GM19452 (cell line): Measurements from ENCODE around the gene SNAI3.

Experiments used
- ATAC-seq: cut with Tn5 transposase; IDR thresholded peaks from one replicate; pipeline ENCODE4 v1.9.1; 2021; ENCODE audit not compliant: unreplicated experiment

Gene SNAI3

DNA sequence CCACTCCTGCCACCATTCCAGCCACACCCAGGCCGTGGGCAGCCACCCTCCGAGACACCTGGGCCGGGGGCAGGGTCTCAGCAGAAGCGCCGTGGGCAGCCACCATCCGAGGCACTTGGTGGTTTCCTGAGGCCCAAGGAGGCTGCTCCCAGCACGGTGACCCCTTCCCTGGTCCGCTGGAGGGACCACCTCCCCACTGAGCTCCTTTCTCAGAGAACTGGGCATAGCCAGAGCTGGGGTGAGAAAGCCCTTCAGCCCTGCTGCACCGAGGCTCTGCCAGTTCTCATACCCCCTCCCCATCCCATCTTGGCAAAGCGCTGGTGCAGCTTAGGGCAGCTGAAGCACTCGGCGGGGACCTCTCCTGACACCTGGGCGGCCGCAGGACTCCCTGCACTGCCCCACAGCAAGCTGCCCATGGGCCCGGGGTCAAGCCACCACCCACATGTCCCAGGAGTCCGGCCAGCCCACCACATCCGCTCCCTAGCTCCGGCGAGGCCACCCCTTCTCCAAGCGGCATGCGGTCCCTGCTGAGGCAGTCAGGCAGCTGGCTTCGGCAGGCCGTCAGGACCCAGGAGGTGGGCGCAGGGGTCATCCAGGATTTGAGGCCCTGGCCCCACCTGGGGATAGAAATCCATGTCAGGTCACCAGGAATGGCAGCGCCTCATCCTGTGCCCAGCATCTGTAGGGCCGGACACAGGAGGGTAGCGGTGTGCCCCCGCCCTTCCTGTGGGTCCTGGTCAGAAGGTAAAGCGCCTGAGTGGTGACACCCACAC, 34.1 kb downstream of the SNAI3 start:
- no peak for ATAC-seq

DNA sequence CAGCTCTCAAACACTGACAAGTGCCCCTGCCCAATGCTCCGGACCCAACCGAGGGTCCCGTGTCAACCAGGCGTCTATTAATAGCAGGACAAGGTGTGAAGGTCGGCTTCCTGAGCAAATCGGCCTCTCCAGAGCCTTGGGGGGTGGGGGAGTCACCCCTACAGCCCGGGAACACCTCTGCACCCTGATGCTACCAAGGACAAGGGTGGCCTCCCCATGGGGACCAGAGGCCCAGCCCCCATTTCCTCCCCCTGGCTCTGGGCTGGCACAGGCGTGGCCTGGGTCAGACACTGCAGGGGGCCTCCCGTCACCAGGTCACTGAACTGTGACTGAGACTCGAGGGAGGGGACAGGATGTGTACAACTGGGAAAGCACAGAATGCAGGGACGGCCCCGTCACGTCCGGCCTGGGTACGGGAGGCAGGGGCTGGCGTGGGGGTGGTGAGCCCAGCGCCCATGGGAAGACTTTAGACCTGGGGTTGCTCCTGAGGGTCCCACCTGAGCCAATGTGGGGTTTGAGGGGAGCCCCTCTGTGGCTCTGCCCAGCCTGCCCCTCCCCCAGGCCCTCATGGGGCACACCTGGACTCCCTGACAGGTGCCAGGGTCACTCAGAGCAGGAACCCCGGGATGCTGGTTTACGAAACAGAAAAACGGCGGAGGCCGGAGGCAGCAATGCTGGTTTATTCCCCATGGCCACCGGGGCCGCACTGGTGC, 34.9 kb downstream of the SNAI3 start:
- peak; percentile 72 for ATAC-seq

DNA sequence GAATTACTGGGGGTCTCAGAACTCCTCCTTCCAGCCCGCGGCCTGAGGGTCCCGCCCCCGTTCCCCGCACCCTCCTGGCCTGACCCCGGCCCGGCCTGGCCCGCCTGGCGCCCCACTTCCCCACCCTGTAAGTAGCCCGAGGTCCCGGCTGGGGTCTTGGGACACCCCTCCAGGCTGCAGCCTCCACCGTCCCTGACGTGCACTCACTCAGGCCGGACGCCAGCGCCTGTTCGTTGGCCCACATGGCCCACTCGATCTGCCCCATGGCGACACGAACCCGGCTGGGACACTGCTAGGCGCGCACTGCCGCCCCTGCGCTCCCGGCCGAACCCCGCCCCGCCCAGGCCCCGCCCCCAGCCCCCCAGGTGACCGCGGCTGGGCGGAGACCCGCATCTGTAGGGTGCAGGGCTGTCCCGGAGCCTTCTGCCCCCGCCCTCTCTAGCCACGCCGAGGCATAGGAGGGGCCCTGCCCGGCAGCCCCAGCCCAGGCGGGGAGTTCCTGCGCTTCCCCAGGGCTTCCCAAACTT, 35.5 kb downstream of the SNAI3 start, which contains the start of gene CYBA:
CYBA (minus strand) TSS at position 305 of the 527 bp plus-strand sequence; CDS start at position 265, 40 bp downstream.
- peak; percentile 70 for ATAC-seq

DNA sequence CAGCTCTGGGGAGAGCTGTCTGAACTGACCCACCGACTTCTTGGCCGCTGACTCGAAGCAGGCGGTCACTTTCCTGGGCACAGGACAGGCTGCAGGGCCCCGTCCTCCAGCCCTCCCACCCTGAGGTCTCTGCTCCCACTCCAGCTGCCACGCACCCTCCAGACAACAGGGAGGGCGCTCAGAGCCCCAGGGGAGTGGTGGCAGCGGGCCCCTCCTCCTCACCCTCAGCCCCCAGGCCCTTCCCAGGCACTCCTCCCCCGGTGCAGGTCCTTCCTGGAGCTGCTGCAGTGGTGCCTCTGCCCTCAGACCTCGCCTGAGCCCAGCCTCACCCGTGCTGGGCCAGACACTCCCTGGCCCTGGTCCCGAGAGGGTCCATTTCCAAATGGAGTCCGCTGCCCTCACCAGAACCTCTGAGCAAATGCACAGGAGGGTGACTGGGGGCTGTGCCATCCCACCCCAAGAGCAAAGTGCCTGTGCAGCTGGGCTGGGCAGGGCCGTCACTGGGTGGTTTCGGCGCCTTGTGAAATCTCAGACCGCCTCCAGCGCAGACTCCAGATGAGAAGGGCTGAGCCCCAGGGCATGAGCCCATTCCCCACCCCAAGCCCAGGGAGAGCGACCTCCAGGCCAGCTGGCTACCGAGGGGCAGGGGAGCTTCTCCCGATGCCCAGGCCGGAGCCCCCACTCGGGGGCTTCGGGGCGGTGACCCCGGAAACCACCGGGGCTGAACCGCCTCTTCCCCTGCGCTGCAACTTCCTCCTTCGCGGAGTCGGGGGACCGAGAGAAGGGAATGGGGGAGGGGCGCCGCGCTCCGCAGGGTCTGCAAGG, 36.2 kb downstream of the SNAI3 start:
- ATAC-seq: peak; percentile 8

DNA sequence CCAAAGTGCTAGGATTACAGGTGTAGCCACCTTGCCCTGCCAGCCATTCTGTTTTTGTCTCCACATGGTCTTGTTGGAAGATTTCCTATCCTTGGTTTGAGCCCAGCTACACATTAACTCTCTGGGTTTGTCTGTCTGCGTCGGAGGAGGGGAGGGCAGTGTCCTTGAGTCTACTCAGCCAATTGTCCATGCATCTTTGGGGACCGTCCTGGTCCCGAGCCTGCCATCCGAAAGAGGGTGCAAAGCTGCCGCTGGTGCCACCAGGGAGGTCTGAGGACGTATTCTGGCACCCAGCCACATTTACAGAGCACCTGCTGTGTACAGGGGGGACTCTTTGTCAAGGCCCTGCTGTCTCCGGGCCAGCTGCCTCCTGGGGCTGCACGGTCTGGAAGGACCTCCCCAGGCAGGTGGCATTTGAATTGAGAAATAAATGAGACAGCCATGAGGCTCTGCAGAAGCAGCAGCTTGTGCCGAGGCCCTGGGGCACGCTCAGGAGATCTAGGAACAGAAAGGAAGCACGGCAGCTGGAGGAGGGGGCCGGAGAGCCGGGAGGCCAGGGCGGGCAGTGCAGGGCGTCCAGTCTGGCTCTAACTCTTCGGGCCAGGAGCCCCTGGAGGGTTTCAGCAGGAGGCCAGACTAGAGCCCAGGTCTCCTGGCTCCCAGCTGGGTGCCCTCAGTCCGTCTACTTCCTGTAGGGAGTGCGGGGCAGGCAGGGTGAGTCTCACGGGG, 36.9 kb downstream of the SNAI3 start:
- no peak for ATAC-seq

DNA sequence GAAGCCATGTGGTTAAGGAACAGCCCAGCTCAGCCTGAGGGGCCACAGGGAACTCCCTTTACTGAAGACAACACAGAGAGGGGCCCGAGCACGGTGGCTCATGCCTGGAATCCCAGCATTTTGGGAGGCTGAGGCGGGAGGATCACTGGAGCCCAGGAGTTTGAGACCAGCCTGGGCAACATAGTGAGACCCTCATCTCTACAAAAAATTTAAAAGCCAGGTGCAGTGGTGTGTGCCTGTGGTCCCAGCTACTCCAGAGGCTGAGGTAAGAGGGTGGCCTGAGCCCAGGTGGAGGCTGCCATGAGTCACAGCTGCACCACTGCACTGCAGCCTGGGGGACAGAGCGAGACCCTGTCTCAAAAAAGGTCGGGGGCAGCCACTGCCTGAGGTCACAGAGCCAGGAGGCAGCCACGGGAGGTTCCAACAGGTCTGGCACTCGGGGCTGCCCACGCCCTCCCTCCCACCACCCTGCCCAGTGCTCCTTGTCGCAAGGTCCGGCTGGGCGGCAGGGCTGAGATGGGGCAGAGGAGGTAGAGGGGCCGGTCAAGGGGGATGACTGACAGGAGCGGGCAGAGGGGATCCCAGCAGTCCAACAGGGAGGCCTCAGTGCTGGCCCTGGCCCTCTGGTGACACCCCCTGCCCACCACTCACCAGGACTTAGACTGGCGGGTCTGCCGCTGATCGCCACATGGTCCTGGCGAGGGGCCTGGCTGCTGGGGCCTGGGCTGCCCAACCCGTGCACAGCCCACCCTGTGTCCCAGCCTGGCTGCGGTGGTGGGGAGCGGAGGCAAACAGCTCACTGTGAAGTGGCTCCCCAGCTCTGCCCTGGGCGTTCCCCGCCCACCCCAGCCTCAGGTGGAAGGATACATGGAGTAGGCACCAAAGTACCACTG, 38.9 kb downstream of the SNAI3 start:
- no peak for ATAC-seq

DNA sequence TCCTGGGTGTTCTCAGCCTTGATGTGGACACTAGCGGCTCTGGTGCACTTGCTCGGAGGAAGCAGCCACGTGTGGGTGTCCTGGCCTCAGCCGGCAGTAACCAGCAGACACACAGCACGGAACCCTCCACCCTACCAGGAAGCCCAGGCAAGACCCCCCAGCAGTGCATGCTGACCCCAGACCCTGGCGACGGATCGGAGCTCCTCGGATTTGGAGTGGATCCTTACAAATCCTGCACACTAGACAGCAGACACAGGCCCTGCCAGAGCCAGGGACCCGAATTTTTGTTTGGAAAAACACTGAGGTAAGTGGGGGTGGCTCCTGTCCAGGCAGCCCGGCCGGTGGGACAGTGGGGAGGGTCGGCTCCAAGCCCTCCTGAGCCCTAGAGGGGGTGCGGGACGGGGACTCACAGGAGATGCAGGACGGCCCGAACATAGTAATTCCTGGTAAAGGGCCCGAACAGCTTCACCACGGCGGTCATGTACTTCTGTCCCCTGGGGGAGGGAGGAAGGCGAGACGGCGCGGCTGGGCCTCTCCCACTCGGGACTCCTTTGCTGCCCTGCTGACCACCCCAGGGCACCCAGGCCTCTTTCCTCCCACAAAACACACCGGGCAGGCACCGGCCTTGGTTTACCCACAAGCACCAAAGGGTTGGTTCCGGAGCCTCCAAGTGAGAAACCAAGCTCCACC, 39.8 kb downstream of the SNAI3 start:
- no peak for ATAC-seq

DNA sequence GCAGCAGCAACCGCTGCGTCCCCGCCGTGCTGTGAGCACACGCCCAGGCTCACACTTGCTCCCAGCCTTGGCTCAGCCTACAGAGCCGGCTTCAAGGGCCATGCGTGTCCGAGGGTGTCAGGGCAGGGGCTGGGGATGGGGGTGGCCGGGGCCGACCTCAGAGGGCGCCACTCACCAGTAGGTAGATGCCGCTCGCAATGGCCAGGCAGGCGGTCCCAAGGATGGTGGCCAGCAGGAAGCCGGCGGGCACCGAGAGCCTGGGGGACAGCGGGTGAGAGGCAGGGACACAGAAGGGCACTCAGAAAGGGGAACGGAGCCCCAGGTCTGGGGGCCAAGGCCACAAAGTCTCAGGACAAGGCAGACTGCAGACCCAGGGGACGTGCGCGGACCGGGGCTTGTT, 40.4 kb downstream of the SNAI3 start:
- ATAC-seq: no peak

DNA sequence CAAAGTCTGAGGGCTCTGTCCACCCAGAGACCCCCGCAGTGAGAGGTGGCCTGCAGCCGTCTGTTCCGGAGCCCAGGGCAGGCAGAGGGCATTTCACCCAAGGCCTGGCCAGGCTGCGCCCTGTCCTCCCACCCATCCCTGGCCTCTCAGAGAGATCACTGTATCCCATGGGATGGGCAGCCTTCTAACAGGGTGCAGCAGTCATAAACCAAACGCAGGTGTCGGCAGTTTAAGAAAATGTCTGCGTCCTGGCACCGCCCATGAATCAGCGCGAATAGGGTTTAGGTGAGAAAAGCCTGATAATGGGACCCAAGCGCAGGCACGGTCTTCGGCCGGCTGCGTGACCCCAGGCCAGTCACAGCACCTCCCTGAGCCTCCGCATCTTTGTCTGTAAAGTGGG, 40.9 kb downstream of the SNAI3 start:
- no peak for ATAC-seq

DNA sequence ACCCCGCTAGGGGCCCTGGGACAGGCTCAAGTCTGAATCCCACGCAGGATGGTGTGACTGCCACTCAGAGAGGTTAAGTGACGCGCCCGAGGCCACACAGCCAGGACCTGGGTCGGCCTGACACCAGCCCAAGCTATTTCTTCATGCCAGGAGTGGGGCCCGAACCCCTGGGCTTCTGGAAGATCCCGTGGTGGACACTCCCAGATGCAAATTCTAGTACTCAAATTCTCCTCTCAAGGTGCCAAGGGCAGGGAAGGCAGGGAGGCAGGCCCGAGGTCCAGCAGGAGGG, 42.7 kb downstream of the SNAI3 start:
- ATAC-seq: no peak

DNA sequence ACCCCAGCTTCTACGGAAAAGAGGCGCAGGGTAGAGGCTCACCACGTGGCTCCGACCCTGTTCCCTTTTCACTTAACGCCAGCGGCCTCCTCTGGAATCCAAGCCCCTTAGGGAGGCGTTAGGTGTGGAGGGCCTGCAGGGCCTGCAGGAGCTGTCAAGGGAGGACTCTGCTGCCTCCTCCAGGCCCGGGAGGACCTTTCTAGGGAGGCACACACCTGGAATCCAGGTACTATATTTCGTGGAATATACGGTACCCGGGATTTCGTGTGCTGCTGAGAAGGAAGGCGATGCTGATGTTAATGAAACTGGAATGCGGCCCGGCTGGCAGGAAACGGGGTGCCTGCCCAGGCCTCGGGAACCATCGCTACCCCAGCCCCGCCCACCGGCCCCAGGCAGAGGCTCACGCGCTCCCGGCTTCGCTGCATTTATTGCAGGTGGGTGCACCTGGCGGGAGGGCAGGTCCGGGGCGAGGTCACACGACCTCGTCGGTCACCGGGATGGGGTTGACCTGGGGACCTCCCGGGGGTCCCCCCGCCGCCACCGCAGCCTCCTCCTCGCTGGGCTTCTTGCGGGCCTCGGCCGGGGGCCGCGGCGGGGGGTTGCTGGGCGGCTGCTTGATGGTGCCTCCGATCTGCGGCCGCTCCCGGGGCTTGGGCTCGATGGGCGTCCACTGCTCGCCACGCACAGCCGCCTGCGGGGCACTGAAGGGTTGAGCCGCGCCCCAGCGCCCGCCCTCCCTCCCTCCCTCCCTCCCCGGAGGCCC, 43.2 kb downstream of the SNAI3 start:
- no peak for ATAC-seq

DNA sequence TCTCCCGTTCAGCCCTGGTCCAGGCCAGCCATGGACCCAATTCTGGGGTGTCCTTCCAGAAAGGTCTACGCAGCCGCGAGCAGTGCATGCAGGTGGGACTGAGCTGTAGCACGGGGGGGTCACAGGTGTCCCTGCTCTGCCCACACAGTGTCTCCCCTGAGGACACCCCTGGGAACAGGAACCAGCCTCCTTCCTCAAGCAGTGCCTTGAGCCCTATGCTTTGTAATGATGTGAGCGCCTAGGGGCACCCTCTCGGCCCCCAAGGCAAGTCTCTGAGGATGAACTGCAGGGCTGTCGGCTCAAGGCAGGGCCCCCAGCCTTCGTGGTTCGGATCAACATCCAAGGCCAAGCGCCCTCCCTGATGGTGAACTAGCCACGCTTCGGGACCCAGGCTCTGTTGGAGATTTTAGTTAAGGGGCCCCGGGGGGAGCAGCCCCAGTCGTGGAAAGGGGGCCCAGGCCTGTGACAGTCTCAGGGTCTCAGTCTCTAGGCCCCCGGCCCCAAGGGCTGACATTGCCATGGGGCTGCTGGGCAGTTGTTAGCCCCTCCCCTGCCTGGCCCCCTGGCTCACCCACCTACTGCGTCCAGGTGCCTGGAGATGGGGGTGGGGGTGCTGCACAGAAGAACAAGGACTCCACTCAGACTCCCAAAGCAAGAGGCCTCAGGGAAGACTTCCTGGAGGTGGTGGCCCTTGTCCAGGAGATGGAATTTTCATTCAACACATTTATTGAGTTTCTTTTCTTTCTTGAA, 45.6 kb downstream of the SNAI3 start:
- no peak for ATAC-seq

DNA sequence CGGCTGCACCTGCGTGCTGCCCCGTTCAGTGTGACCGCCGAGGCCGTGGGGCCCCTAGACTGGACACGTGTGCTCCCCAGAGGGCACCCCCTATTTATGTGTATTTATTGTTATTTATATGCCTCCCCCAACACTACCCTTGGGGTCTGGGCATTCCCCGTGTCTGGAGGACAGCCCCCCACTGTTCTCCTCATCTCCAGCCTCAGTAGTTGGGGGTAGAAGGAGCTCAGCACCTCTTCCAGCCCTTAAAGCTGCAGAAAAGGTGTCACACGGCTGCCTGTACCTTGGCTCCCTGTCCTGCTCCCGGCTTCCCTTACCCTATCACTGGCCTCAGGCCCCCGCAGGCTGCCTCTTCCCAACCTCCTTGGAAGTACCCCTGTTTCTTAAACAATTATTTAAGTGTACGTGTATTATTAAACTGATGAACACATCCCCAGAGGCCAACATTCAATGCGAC, 46.2 kb downstream of the SNAI3 start:
- ATAC-seq: no peak

DNA sequence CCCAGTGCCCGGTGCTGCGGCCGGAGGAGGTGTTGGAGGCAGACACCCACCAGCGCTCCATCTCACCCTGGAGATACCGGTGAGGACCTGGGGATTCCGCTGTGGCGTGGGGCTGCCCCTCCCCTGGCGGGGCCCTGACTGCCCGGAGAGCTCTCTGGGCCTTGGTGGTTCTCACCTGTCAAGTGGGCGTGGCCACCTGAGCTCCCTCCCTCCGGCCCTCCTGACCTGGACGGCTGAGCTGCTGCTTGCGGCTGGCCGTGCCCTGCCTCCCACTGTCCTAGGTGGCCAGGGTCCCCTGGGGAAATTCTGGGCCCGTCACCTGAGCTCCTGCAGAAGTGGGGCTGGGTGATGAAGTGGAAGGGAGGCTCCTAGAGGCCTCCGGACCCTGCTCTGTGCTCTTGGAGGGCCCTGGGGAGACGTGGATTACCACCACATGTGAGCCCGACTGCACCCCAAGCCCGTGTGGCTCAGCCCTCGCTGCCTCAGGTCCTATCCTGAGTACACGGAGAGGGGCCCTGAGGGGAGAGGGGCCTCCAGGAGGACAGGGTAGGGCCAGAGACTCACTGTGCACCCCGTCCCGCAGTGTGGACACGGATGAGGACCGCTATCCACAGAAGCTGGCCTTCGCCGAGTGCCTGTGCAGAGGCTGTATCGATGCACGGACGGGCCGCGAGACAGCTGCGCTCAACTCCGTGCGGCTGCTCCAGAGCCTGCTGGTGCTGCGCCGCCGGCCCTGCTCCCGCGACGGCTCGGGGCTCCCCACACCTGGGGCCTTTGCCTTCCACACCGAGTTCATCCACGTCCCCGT, 46.9 kb downstream of the SNAI3 start:
- no peak for ATAC-seq

DNA sequence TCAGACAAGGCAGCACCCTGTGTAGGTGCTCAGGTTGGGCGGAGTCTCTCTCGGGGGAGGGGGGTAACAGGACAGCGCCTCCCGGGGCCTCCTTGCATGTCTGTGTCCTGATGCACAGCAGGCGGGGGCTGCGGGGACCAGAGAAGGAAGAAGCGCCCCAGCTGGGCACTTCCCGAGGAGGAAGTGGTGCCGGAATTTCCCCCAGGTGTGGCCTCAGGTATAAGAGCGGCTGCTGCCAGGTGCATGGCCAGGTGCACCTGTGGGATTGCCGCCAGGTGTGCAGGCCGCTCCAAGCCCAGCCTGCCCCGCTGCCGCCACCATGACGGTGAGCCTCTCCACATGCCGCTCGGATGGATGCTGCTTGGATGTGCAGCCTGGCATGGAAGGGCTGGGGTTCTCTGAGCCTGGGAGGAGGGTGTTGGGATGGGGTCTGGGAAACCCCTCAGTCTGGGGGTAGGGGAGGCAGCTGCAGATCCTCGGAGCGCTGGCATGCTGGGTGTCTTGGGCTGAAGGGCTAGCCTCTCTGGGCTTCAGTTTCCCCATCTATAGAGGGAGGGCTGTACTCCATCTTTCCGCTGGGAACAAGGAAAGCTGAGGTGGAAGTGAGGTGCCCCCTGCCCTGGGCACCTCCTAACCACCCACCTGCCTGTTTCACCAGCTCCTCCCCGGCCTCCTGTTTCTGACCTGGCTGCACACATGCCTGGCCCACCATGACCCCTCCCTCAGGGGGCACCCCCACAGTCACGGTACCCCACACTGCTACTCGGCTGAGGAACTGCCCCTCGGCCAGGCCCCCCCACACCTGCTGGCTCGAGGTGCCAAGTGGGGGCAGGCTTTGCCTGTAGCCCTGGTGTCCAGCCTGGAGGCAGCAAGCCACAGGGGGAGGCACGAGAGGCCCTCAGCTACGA, 47.7 kb downstream of the SNAI3 start, which contains the start of gene IL17C:
IL17C (plus strand) TSS at position 250 of the 908 bp plus-strand sequence; CDS start at position 320, 70 bp downstream.
- ATAC-seq: no peak
